PC-3 (cell line): ENCODE results near the gene SLC4A5. TPM values are rescaled to one million over a fixed set of nuclear protein-coding genes. Genes with fewer than 3 reads are reported as not detected.

Experiments used
- ATAC-seq: fragments of 200-7000 bp; cut with Tn5 transposase; 2 replicates; pipeline ENCODE4 v1.9.1; 2020; ENCODE audit warnings: mild to moderate bottlenecking, moderate library complexity
- BruUV-seq: library from RNA; stranded (reverse); fragments of 400-500 nt; replicated peaks from 2 replicates; lab custom pipeline; 2021; lab: Mats Ljungman, UMichigan
- CTCF ChIA-PET: fragments of 300-600 bp; sonication (Branson Sonifier 250); formaldehyde crosslinking; loops from one replicate; lab custom pipeline; 2022; ENCODE audit warnings: antibody characterized with exemption; lab: Charles Lee
- POLR2A ChIA-PET: fragments of 300-600 bp; sonication (Branson Sonifier 250); formaldehyde crosslinking; loops from one replicate; lab custom pipeline; 2022; ENCODE audit warnings: antibody characterized with exemption; ENCODE audit not compliant: unreplicated experiment; lab: Charles Lee
- DNase-seq: peaks from one replicate; pipeline ENCODE4 v3.0.0-alpha.2; 2015
- H2AFZ ChIP-seq: fragments of 300-600 bp; sonication (generic); 2 replicates; pipeline ENCODE4 v1.6.0; 2016; ENCODE audit warnings: antibody characterized with exemption, low read length
- H3F3A ChIP-seq: fragments of 300-600 bp; sonication (generic); one replicate; pipeline ENCODE4 v1.6.0; 2017; ENCODE audit warnings: antibody characterized with exemption, low read length, control low read depth, mild to moderate bottlenecking; ENCODE audit not compliant: unreplicated experiment
- H3K27ac ChIP-seq: fragments of 300-600 bp; sonication (generic); 2 replicates; pipeline ENCODE4 v1.5.1; 2016; ENCODE audit warnings: mild to moderate bottlenecking, low read length
- H3K27me3 ChIP-seq: fragments of 300-600 bp; sonication (generic); 2 replicates; pipeline ENCODE4 v1.6.1; 2016; ENCODE audit warnings: low read length, mixed read lengths
- H3K36me3 ChIP-seq: fragments of 300-600 bp; sonication (generic); 2 replicates; pipeline ENCODE4 v1.6.1; 2016; ENCODE audit warnings: low read depth, mixed run types, low read length, mixed read lengths
- H3K4me1 ChIP-seq: fragments of 300-600 bp; sonication (generic); 2 replicates; pipeline ENCODE4 v1.5.1; 2016; ENCODE audit warnings: low read length; ENCODE audit not compliant: insufficient read depth
- H3K4me2 ChIP-seq: fragments of 300-600 bp; sonication (generic); 2 replicates; pipeline ENCODE4 v1.6.0; 2016; ENCODE audit warnings: low read length
- H3K4me3 ChIP-seq: fragments of 300-600 bp; sonication (generic); 2 replicates; pipeline ENCODE4 v1.5.1; 2016; ENCODE audit warnings: mild to moderate bottlenecking, low read length, mixed read lengths
- H3K79me2 ChIP-seq: fragments of 300-600 bp; sonication (generic); 2 replicates; pipeline ENCODE4 v1.6.1; 2017; ENCODE audit warnings: low read length, mixed read lengths
- H3K9ac ChIP-seq: fragments of 300-600 bp; sonication (generic); 2 replicates; pipeline ENCODE4 v1.6.0; 2016; ENCODE audit warnings: mild to moderate bottlenecking, low read length
- H3K9me2 ChIP-seq: fragments of 300-600 bp; sonication (generic); replicated peaks from 2 replicates; pipeline ENCODE4 v1.6.1; 2016; ENCODE audit warnings: mixed run types, low read length, mixed read lengths
- H3K9me3 ChIP-seq: fragments of 300-600 bp; sonication (generic); 2 replicates; pipeline ENCODE4 v1.6.1; 2016; ENCODE audit warnings: low read length, mixed read lengths
- H4K20me1 ChIP-seq: fragments of 300-600 bp; sonication (generic); 2 replicates; pipeline ENCODE4 v1.6.1; 2016; ENCODE audit warnings: low read length, mixed read lengths
- CTCF ChIP-seq: fragments of 300-600 bp; sonication (generic); conservative IDR thresholded peaks from 2 replicates; pipeline ENCODE4 v1.5.1; 2017; ENCODE audit warnings: antibody characterized with exemption, low read depth, mild to moderate bottlenecking, low read length
- EZH2 ChIP-seq: fragments of 300-600 bp; sonication (generic); IDR thresholded peaks from one replicate; pipeline ENCODE4 v1.6.1; 2017; ENCODE audit warnings: antibody characterized with exemption, mild to moderate bottlenecking, low read length; ENCODE audit not compliant: unreplicated experiment
- EZH2phosphoT487 ChIP-seq: fragments of 300-600 bp; sonication (generic); IDR thresholded peaks from 2 replicates; pipeline ENCODE4 v1.6.1; 2018; ENCODE audit warnings: mild to moderate bottlenecking, antibody characterized with exemption, low read length, borderline replicate concordance
- intact Hi-C: fragments of 100-400 bp; cut with micrococcal nuclease; formaldehyde crosslinking; loops from 2 replicates; pipeline ENCODE4 v1.9.0; 2023
- total RNA-seq: library from RNA; depleted of rRNA; stranded (reverse); fragments of >200 nt; gene quantifications from 2 replicates; pipeline ENCODE4 v1.2.3, GENCODE V29; 2014

Gene SLC4A5
- total RNA-seq, 1 experiment from 2014 or later, result 2.4 TPM

- POLR2A ChIA-PET, result no interaction called here
Observed at GRCh38 chr2:74334931-74335333, 8.3 kb downstream of the SLC4A5 start.

GRCh38 chr2:74333896-74334586 lies 9.2 kb downstream of the SLC4A5 start:
- TF ChIP-seq EZH2phosphoT487 (no peak), CTCF (no peak), EZH2 (no peak)
- H2AFZ ChIP-seq, result no peak overlapping the region
- DNase-seq, result no peak
- no peaks in the 10 kb centered on the region for H3K9me3 ChIP-seq
- no peaks in the 10 kb centered on the region for H3K9me2 ChIP-seq
- H3K4me3 ChIP-seq, result no peak overlapping the region
- no peak overlapping the region for H3K4me2 ChIP-seq
- intact Hi-C loops, result loop anchor here (1.0 kb wide), 1 partner anchor 84 kb away; no protein-coding TSS in a partner anchor
- H3K27me3 ChIP-seq, result no peaks in the 10 kb centered on the region
- ATAC-seq, result no peak
- H4K20me1 ChIP-seq, result no peaks in the 10 kb centered on the region
- H3K9ac ChIP-seq, result no peak overlapping the region
- H3K36me3 ChIP-seq, result no peaks in the 10 kb centered on the region
- no peaks in the 10 kb centered on the region for H3K4me1 ChIP-seq
- no peaks in the 10 kb centered on the region for H3F3A ChIP-seq
- no TSS peak for BruUV-seq
- CTCF ChIA-PET, result interaction anchor here (1.1 to 1.2 kb wide), 2 partner anchors 48 to 84 kb away, joined by 4 to 10 read pairs; no protein-coding TSS in a partner anchor
- POLR2A ChIA-PET, result no interaction called here
- H3K79me2 ChIP-seq, result no peaks in the 10 kb centered on the region
- no peak overlapping the region for H3K27ac ChIP-seq

More at GRCh38 chr2:74334931-74335333, 8.3 kb downstream of the SLC4A5 start:
- no peaks in the 10 kb centered on the region for H3K9me2 ChIP-seq
- H3K4me2 ChIP-seq, result no peak overlapping the region
- H3K36me3 ChIP-seq, result no peaks in the 10 kb centered on the region
- TF ChIP-seq CTCF (peak; percentile 88), EZH2phosphoT487 (no peak)
- H3K4me1 ChIP-seq, result no peaks in the 10 kb centered on the region
- no peak overlapping the region for H3K9ac ChIP-seq
- H3K79me2 ChIP-seq, result no peaks in the 10 kb centered on the region
- BruUV-seq, result no TSS peak
- no peaks in the 10 kb centered on the region for H3K9me3 ChIP-seq
- DNase-seq (peak; percentile 82), ATAC-seq (peak; percentile 95)
- H3K27ac ChIP-seq, result no peak overlapping the region
- H3K4me3 ChIP-seq, result no peak overlapping the region
- no peaks in the 10 kb centered on the region for H3F3A ChIP-seq
- CTCF ChIA-PET, result interaction anchor here (0.6 to 1.2 kb wide), 7 partner anchors 10 to 85 kb away, joined by 3 to 10 read pairs (median 4); no protein-coding TSS in a partner anchor
- no peaks in the 10 kb centered on the region for H4K20me1 ChIP-seq
- intact Hi-C loops, result loop anchor here (1.0 kb wide), 2 partner anchors 68 to 85 kb away; no protein-coding TSS in a partner anchor
- H2AFZ ChIP-seq, result no peak overlapping the region
- no peaks in the 10 kb centered on the region for H3K27me3 ChIP-seq

GRCh38 chr2:74333175-74333574 lies 10.0 kb downstream of the SLC4A5 start:
- Histone ChIP-seq H3K4me1 (no peaks in the 10 kb centered on the region), H2AFZ (no peak overlapping the region), H4K20me1 (no peaks in the 10 kb centered on the region), H3K36me3 (no peaks in the 10 kb centered on the region), H3K4me3 (no peak overlapping the region), H3K79me2 (no peaks in the 10 kb centered on the region), H3K9me3 (no peaks in the 10 kb centered on the region), H3K9me2 (no peaks in the 10 kb centered on the region), H3F3A (no peaks in the 10 kb centered on the region), H3K27me3 (no peaks in the 10 kb centered on the region), H3K27ac (no peak overlapping the region), H3K4me2 (no peak overlapping the region), H3K9ac (no peak overlapping the region)
- peak; percentile 46 for DNase-seq
- POLR2A ChIA-PET, result no interaction called here
- CTCF ChIA-PET, result interaction anchor here (0.5 to 0.7 kb wide), 2 partner anchors 102 to 1045 kb away, joined by 3 read pairs; no protein-coding TSS in a partner anchor
- intact Hi-C loops, result no loop called here
- ATAC-seq, result peak; percentile 40; the same call in 1 of the 2 replicates
- TF ChIP-seq EZH2 (no peak), CTCF (peak; percentile 54), EZH2phosphoT487 (no peak)
- BruUV-seq, result no TSS peak
